Central memory CD8-positive, alpha-beta T cell (primary cell): ENCODE results near the gene HBS1L.
A peak's percentile ranks its signal among the peaks of the same experiment; 100 is the strongest.

Source experiments
- ATAC-seq: fragments of 150-1000 bp; cut with Tn5 transposase; replicated peaks from 2 replicates; pipeline ENCODE4 v1.10.0; 2022; ENCODE audit warnings: mild to moderate bottlenecking, moderate FRiP score, moderate number of reproducible peaks; ENCODE audit not compliant: poor library complexity, severe bottlenecking; ENCODE audit errors: extremely low read depth
- DNase-seq, 2 donors: peaks; one replicate each; pipeline ENCODE4 v3.0.0; 2021; ENCODE audit warnings: low spot score in 2 of 2
- H3K27ac Mint-ChIP-seq: one replicate; pipeline ENCODE4 v1.8.0; 2022; ENCODE audit warnings: low read depth, mild to moderate bottlenecking, moderate library complexity, mixed read lengths
- H3K27me3 Mint-ChIP-seq: one replicate; pipeline ENCODE4 v1.8.0; 2022; ENCODE audit warnings: mixed read lengths
- H3K36me3 Mint-ChIP-seq: one replicate; pipeline ENCODE4 v1.8.0; 2022; ENCODE audit warnings: mild to moderate bottlenecking, moderate library complexity, mixed read lengths; ENCODE audit not compliant: insufficient read depth
- H3K4me1 Mint-ChIP-seq: one replicate; pipeline ENCODE4 v1.8.0; 2022; ENCODE audit warnings: mixed read lengths
- H3K4me3 Mint-ChIP-seq: one replicate; pipeline ENCODE4 v1.8.0; 2022; ENCODE audit warnings: mild to moderate bottlenecking, moderate library complexity, mixed read lengths
- H3K9me3 Mint-ChIP-seq: one replicate; pipeline ENCODE4 v1.8.0; 2022; ENCODE audit warnings: mixed read lengths

Gene HBS1L

DNA sequence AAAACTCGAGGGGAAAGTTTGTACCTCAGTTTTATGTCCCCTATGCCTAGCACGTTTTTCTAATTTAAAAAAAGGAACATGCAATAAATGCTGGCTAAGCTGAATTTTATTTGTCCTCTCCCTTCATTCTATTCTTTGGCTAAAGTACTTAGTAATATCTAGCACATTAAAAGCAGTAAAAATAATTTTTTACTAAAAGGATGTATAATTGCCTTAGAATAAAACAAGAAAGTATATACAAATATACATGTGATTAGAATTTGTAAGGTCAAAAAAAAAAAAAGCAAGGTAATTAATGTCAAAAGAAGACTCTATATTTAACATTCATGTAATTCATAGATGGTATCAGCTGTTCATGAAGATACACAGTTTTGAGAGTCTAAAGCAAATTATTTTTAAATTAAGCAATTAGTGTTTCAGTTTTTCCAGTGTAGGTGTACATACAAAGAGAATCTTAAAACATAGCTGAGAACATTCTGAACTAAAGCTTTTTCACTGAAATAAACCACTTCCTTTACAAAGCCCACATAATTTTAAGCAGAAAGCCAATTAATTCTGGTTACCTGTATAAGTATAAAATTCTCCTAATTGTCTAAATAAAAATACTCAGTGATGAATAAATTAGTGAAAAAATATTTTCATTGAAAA, 32.4 kb downstream of the HBS1L start:
- Mint-ChIP-seq H3K27ac (no peak overlapping the region), H3K4me1 (peaks cover 44% of the 10 kb centered on the region), H3K4me3 (no peak overlapping the region), H3K27me3 (no peaks in the 10 kb centered on the region), H3K36me3 (peaks cover 5% of the 10 kb centered on the region), H3K9me3 (no peaks in the 10 kb centered on the region)
- ATAC-seq, result peak; percentile 28
- DNase-seq, result no peak

DNA sequence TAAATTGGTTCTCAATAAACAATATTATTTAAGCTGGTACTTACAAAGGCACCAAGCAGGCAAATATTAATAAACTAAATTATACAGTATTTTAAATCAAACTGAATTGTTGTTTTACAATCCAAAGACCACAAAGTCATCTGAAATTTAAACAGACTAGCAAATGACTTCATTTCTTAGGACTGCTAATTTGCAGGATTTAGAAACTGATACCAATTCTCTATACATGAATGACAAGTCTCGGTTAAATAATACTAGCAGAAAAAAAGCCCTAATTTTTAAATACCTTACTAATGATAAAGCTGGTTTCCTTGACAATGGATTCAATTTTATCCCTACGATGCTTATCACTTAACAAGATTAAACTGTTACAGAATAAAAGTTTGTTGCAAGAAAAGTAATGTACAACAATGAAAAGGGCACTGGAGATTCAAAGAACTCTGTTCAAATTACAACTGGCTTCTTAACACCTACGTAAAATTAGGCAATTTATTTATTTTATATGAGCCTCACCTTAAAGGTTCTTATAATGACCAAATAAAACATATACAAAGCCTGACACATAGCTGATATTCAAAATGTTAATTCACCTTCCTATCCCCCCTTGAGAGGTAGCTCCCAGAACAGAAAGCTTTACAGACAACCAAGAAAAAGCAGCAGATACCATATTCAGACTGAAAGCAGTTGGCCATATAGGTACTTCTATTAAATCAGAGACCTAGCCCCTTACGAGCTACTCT, 33.1 kb downstream of the HBS1L start:
- no peaks in the 10 kb centered on the region for H3K9me3 Mint-ChIP-seq
- peaks cover 42% of the 10 kb centered on the region for H3K4me1 Mint-ChIP-seq
- H3K27ac Mint-ChIP-seq, result no peak overlapping the region
- no peak for ATAC-seq
- DNase-seq, result no peak
- H3K4me3 Mint-ChIP-seq, result no peak overlapping the region
- H3K36me3 Mint-ChIP-seq, result peaks cover 5% of the 10 kb centered on the region
- no peaks in the 10 kb centered on the region for H3K27me3 Mint-ChIP-seq

DNA sequence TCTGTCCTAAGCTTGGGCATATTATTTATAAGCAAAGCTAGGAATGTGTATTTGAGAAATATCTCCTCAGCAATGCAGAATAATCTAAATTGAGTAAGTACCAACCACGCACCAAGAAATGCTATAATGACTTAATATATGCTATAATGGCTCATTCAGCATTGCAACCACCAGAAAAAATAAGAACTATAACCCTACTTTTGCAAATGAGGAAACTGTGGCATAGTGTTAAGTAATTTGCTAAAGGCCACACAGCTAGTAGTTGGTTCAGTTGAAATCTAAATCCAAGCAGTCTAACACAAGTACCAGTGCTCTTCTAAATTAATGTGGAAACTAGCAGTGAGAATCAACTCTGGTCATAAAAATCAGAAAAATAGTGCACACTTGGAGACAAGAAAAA, 35.7 kb downstream of the HBS1L start:
- no peak for ATAC-seq
- Mint-ChIP-seq H3K27me3 (no peaks in the 10 kb centered on the region), H3K4me1 (peaks cover 33% of the 10 kb centered on the region), H3K27ac (no peak overlapping the region), H3K36me3 (peaks cover 5% of the 10 kb centered on the region), H3K4me3 (no peak overlapping the region), H3K9me3 (no peaks in the 10 kb centered on the region)
- no peak for DNase-seq

DNA sequence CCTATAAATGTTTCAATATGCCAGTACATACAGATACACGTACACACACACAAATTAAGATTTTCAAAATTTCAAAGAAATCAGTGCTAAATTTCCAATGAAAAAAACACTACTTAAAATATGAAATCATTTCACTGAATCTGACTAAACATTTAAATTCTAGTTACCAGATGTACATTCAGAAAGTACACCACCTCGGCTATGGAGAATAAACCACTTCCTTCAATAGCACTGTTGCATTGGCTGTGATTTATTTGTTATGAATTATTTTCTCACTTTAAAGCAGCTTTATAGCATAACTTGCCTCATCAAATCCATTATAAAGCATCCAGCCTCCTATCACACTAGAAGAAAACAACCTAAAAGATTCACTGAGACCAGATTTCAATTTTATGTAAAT, 36.6 kb downstream of the HBS1L start:
- ATAC-seq (no peak), DNase-seq (no peak)
- no peaks in the 10 kb centered on the region for H3K27me3 Mint-ChIP-seq
- H3K4me1 Mint-ChIP-seq, result peaks cover 41% of the 10 kb centered on the region
- H3K27ac Mint-ChIP-seq, result no peak overlapping the region
- H3K9me3 Mint-ChIP-seq, result no peaks in the 10 kb centered on the region
- peaks cover 5% of the 10 kb centered on the region for H3K36me3 Mint-ChIP-seq
- H3K4me3 Mint-ChIP-seq, result no peak overlapping the region

DNA sequence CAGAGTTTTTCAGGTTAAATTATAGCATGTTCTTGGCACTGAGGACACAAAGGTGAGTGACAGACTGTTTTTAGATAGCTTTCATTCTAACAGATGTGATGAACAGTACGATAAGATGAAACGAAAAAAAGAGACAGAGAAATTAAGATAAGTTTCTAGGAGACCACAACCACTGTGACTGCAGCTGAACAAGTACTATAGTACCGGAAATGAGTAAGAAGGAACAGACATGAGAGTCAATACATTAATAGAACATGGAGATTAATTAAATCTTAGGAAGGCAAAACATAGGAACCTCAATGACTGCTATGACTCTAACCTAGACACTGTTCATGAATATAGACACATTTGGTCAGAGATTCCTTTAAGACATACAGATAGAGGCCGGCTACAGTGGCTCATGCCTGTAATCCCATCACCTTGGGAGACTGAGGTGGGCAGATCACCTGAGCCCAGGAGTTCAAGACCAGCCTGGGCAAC, 40.2 kb downstream of the HBS1L start:
- Mint-ChIP-seq H3K9me3 (no peaks in the 10 kb centered on the region), H3K4me1 (peaks cover 38% of the 10 kb centered on the region), H3K27me3 (no peaks in the 10 kb centered on the region), H3K36me3 (peaks cover 5% of the 10 kb centered on the region), H3K4me3 (peak overlapping the region; percentile 10), H3K27ac (peak overlapping the region; percentile 5)
- no peak for DNase-seq
- peak; percentile 82 for ATAC-seq

DNA sequence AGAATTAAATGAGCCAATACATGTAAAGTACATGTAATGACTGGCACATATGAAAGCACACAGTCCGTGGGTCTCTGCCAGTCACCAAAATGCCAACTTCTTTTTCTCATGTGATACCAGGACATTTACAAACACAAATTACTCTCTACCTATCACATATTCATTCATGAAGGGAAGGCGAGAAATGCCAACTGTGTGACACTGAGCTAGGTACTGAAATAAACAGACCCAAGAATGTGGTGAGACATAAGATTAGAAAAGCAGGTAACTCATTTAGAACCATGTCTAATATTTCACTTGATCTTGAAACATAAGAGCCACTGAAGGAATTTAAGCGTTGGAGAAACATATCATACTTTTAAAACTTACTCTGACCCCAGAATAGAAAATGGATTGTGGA, 41.4 kb downstream of the HBS1L start:
- Mint-ChIP-seq H3K9me3 (no peaks in the 10 kb centered on the region), H3K4me3 (no peak overlapping the region), H3K36me3 (peaks cover 2% of the 10 kb centered on the region), H3K27ac (peak overlapping the region; percentile 27), H3K27me3 (no peaks in the 10 kb centered on the region), H3K4me1 (peaks cover 37% of the 10 kb centered on the region)
- no peak for ATAC-seq
- DNase-seq, result no peak

DNA sequence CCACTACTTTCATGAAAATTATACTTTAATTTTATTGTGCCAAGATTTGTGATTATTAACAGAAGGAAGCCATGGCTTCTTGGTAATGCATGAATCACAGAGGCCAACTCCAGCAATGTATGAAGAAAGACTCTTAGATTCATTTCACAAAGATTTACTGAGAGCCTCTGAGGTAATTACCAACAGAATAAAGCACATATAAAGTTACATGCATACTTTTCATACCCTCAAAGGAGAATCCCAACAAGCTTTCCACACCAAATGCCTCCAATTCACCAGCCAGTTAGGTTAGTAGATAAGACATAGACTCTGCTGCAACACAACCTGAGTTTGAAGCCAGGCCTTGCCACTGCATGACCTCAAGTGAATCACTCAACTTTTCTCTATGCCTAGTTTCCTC, 41.9 kb downstream of the HBS1L start:
- Mint-ChIP-seq H3K27me3 (no peaks in the 10 kb centered on the region), H3K4me3 (no peak overlapping the region), H3K4me1 (peaks cover 37% of the 10 kb centered on the region), H3K36me3 (peaks cover 2% of the 10 kb centered on the region), H3K9me3 (no peaks in the 10 kb centered on the region), H3K27ac (no peak overlapping the region)
- DNase-seq, result no peak
- no peak for ATAC-seq

DNA sequence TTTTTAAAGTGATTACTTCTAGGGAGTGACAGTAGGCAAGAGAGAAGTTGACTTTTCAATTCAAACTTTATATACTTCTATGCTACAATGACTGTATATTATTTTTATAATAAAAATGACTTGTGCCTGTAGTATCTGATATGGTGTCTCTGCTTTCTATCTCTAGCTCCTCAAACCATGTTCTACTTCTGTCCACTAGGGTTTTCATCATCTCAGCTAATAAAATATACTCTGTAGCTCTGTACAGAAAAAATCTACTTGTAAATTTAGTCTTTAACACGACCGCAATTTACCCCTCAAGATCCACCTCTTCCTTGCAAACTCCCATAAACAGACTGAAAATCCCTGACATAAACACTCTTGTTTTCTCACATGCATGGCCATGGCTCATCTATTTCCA, 42.3 kb downstream of the HBS1L start:
- ATAC-seq (no peak), DNase-seq (no peak)
- H3K9me3 Mint-ChIP-seq, result no peaks in the 10 kb centered on the region
- no peak overlapping the region for H3K27ac Mint-ChIP-seq
- peaks cover 38% of the 10 kb centered on the region for H3K4me1 Mint-ChIP-seq
- H3K4me3 Mint-ChIP-seq, result no peak overlapping the region
- no peaks in the 10 kb centered on the region for H3K27me3 Mint-ChIP-seq
- H3K36me3 Mint-ChIP-seq, result peaks cover 2% of the 10 kb centered on the region

DNA sequence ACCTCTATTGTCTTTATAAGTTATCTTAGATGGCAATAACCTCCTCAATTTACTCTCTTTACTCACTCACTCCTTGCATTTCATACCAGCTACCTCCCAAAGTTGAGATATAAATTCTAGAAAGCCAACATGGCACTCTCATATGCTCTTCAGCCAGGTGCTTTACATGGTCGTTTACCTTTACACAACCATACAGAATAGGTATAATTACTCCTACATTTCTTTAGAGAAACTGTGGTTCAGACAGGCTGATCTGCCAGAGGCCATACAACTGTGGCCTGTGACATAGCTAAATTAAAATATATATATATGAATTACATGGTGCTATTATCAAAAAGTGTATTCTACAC, 45.7 kb downstream of the HBS1L start:
- H3K27ac Mint-ChIP-seq, result no peak overlapping the region
- H3K4me3 Mint-ChIP-seq, result no peak overlapping the region
- no peaks in the 10 kb centered on the region for H3K27me3 Mint-ChIP-seq
- H3K36me3 Mint-ChIP-seq, result no peaks in the 10 kb centered on the region
- peaks cover 31% of the 10 kb centered on the region for H3K4me1 Mint-ChIP-seq
- DNase-seq (no peak), ATAC-seq (no peak)
- H3K9me3 Mint-ChIP-seq, result no peaks in the 10 kb centered on the region

DNA sequence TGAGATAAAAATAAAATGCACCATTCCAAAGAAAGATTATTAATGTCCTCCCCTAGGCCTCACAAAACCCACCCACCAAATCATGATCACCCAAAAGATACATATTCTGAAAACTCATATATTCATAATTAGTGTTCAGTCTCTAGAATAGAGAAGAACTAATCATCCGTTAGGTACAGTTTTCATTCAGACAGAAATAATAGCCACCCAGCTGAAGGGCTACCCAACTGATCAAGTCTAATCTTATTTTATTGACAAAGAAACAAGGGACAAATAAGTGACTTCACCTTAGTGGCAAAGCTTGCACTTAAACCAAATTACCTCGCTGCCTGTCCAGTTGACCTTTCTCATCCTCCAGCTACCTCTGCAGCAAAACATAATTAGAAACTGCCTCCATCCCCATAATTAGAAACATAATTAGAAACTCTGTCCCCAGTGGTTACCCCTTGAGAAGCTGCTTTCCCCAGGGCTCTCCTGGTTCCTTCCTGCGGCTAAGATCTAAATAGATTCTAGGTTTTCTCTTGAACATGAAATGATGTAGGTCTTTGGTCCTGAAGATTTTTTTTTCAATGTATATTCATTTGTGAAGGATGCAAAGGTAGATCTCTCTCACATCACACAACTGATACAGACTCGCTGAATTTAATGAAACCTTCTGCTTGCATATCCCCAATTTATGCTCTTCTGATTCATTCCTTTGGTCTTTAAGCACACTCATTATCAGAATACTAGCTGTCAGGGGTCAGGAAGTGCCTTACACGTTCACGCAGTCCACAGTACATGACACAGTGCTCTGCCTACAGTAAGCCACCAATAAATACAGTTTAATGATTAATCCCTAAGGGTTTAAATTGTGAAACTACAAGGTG, 46.3 kb downstream of the HBS1L start:
- DNase-seq (no peak), ATAC-seq (no peak)
- Mint-ChIP-seq H3K4me1 (peaks cover 25% of the 10 kb centered on the region), H3K27ac (no peak overlapping the region), H3K4me3 (no peak overlapping the region), H3K36me3 (no peaks in the 10 kb centered on the region), H3K9me3 (no peaks in the 10 kb centered on the region), H3K27me3 (no peaks in the 10 kb centered on the region)

DNA sequence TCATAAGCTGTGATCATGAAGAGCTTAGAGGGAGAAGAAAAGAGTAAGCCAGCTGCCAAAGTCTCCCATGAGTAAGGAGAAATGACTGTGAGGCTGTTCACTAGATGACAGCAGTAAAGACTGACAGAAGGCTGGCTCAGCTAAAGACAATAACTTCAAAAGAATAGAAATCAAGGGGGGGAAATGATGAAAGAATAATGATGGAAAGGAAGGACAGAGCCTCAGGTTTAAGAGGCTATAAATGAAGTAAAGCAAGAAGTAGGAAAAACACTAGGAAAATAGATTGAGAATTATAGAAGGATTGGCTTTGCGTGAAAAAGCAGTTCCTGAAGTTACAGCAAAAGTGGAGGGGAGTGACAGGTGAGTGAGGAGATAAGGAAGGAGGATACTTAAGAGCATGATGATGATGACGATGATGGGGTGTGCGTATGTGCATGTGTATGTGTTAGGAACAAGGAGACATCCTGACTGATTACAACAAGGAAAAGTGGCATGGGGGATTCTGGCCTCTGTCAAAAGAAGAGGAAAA, 48.2 kb downstream of the HBS1L start:
- H3K27me3 Mint-ChIP-seq, result no peaks in the 10 kb centered on the region
- ATAC-seq (no peak), DNase-seq (no peak)
- H3K4me3 Mint-ChIP-seq, result no peak overlapping the region
- H3K27ac Mint-ChIP-seq, result no peak overlapping the region
- H3K36me3 Mint-ChIP-seq, result peaks cover 2% of the 10 kb centered on the region
- H3K4me1 Mint-ChIP-seq, result peaks cover 14% of the 10 kb centered on the region
- no peaks in the 10 kb centered on the region for H3K9me3 Mint-ChIP-seq

DNA sequence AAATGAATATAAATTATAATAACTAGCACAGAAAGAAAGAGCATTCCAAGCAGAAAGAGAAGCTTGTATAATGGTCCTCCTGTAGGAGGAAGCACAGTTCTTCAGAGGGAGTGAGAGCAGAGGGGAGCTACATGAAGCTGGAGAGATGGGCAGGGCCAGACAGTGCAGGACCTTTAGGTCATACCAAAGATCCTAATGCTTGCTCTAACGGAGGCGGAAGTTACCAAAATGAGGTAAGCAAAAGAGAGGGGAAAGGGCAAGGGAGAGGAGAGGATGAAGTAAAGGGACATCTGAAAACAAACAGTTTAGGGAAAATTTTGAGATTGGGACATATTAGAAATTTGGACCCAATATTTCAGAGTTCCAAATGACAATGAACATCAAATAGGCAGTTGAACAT, 50.2 kb downstream of the HBS1L start:
- Mint-ChIP-seq H3K9me3 (no peaks in the 10 kb centered on the region), H3K27ac (no peak overlapping the region), H3K36me3 (peaks cover 8% of the 10 kb centered on the region), H3K27me3 (no peaks in the 10 kb centered on the region), H3K4me3 (no peak overlapping the region), H3K4me1 (peaks cover 14% of the 10 kb centered on the region)
- DNase-seq (no peak), ATAC-seq (no peak)
